DND-41 (cell line): Measurements from ENCODE around the gene SERINC2.

ENCODE experiments used
- CTCF ChIP-seq: IDR thresholded peaks from 2 replicates; pipeline ENCODE4 v1.5.1; 2012; ENCODE audit warnings: borderline replicate concordance, low read length, moderate library complexity, mild to moderate bottlenecking; ENCODE audit not compliant: poor library complexity, severe bottlenecking; ENCODE audit errors: extremely low read depth
- EZH2 ChIP-seq: IDR thresholded peaks from 3 replicates; pipeline ENCODE4 v1.6.1; 2012; ENCODE audit warnings: borderline replicate concordance, low read depth, mild to moderate bottlenecking, moderate library complexity, low read length, inconsistent platforms; ENCODE audit not compliant: severe bottlenecking

- peak; percentile 95 for TF ChIP-seq CTCF
- no peak for TF ChIP-seq EZH2
These were observed 18.3 kb upstream of the SERINC2 start for GRCh38 chr1:31394584-31395193.
